ENCODE measurements around the gene MRRF. TPM values are rescaled to one million over a fixed set of nuclear protein-coding genes. Genes with fewer than 3 reads are reported as not detected.
A peak's percentile ranks its signal among the peaks of the same experiment; 100 is the strongest.

The MRRF gene
- total RNA-seq, 2 donors from 2014 or later = 21.1 to 35.4 TPM

- TF ChIP-seq POLR2AphosphoS5 (IDR thresholded peaks at IDR 0.05) = no peak
- no peak for TF ChIP-seq CTCF (IDR thresholded peaks at IDR 0.05)
- TF ChIP-seq POLR2A (IDR thresholded peaks at IDR 0.05) = no peak
- DNase-seq (ENCODE audit: low spot score) = no peak
These were observed 9.9 kb upstream of the MRRF start for GRCh38 chr9:122254761-122255160.

GRCh38 chr9:122256206-122256605 lies 8.5 kb upstream of the MRRF start:
- H3K4me3 ChIP-seq = no peak overlapping the region
- H3K27me3 ChIP-seq (replicated peaks; ENCODE audit: insufficient read depth) = no peaks in the 10 kb centered on the region
- WGBS = 86% methylated on average over 5 of the region's 5 CpGs
- H3K36me3 ChIP-seq = peaks cover 0 to 4% of the 10 kb centered on the region in 2 donors
- no peak for DNase-seq (ENCODE audit: low spot score)
- H3K4me1 ChIP-seq (replicated peaks) = no peaks in the 10 kb centered on the region
- TF ChIP-seq CTCF (IDR thresholded peaks at IDR 0.05) (no peak), POLR2A (IDR thresholded peaks at IDR 0.05) (no peak), POLR2AphosphoS5 (IDR thresholded peaks at IDR 0.05) (no peak)
- no peak overlapping the region for H3K27ac ChIP-seq
- intact Hi-C loops (cut with DNase I) = no loop called here
- H3K9me3 ChIP-seq = no peaks in the 10 kb centered on the region

More at GRCh38 chr9:122254761-122255160, 9.9 kb upstream of the MRRF start:
- Histone ChIP-seq H3K27ac (no peak overlapping the region), H3K36me3 (peaks cover 0 to 4% of the 10 kb centered on the region in 2 donors), H3K4me1 (replicated peaks) (no peaks in the 10 kb centered on the region), H3K27me3 (replicated peaks; ENCODE audit: insufficient read depth) (no peaks in the 10 kb centered on the region), H3K9me3 (no peaks in the 10 kb centered on the region), H3K4me3 (no peak overlapping the region)
- 87% methylated on average over 3 of the region's 3 CpGs for WGBS
- intact Hi-C loops (cut with DNase I) = no loop called here

GRCh38 chr9:122258886-122259415 lies 5.7 kb upstream of the MRRF start:
- DNase-seq (ENCODE audit: low spot score) = no peak
- 80% methylated on average over 2 of the region's 2 CpGs for WGBS
- TF ChIP-seq POLR2A (IDR thresholded peaks at IDR 0.05) (no peak), CTCF (IDR thresholded peaks at IDR 0.05) (no peak), POLR2AphosphoS5 (IDR thresholded peaks at IDR 0.05) (no peak)
- Histone ChIP-seq H3K9me3 (no peaks in the 10 kb centered on the region), H3K27ac (no peak overlapping the region), H3K4me3 (no peak overlapping the region), H3K27me3 (replicated peaks; ENCODE audit: insufficient read depth) (no peaks in the 10 kb centered on the region), H3K4me1 (replicated peaks) (peaks cover 7% of the 10 kb centered on the region), H3K36me3 (peaks cover 0 to 4% of the 10 kb centered on the region in 2 donors)
- intact Hi-C loops (cut with DNase I) = no loop called here

- no peak overlapping the region for H3K27ac ChIP-seq
- TF ChIP-seq CTCF (IDR thresholded peaks at IDR 0.05) = no peak
- no peak for TF ChIP-seq POLR2A (IDR thresholded peaks at IDR 0.05)
- peak; percentile 12 for TF ChIP-seq POLR2AphosphoS5 (IDR thresholded peaks at IDR 0.05)
- H3K36me3 ChIP-seq = peaks cover 0 to 4% of the 10 kb centered on the region in 2 donors
These were observed 3.2 kb upstream of the MRRF start for GRCh38 chr9:122261469-122261881.

GRCh38 chr9:122262073-122262472 lies 2.6 kb upstream of the MRRF start:
- Histone ChIP-seq H3K4me1 (replicated peaks) (peaks cover 7% of the 10 kb centered on the region), H3K36me3 (peaks cover 0 to 4% of the 10 kb centered on the region in 2 donors), H3K4me3 (no peak overlapping the region), H3K27ac (no peak overlapping the region), H3K27me3 (replicated peaks; ENCODE audit: insufficient read depth) (no peaks in the 10 kb centered on the region), H3K9me3 (no peaks in the 10 kb centered on the region)
- TF ChIP-seq POLR2AphosphoS5 (IDR thresholded peaks at IDR 0.05) (no peak), CTCF (IDR thresholded peaks at IDR 0.05) (no peak), POLR2A (IDR thresholded peaks at IDR 0.05) (no peak)
- no peak for DNase-seq (ENCODE audit: low spot score)
- intact Hi-C loops (cut with DNase I) = no loop called here
- WGBS = 95% methylated on average over 1 of the region's 1 CpG

More at GRCh38 chr9:122261469-122261881, 3.2 kb upstream of the MRRF start:
- WGBS = 9% methylated on average over 1 of the region's 1 CpG
- intact Hi-C loops (cut with DNase I) = no loop called here
- no peaks in the 10 kb centered on the region for H3K27me3 ChIP-seq (replicated peaks; ENCODE audit: insufficient read depth)
- H3K4me3 ChIP-seq = no peak overlapping the region
- no peaks in the 10 kb centered on the region for H3K9me3 ChIP-seq
- H3K4me1 ChIP-seq (replicated peaks) = peaks cover 7% of the 10 kb centered on the region
- DNase-seq (ENCODE audit: low spot score) = peak; percentile 30

Measured in prostate gland (tissue), 2 donors.